GM12891 (cell line): ENCODE results near the gene ERP29.

Experiments
- POLR2A ChIP-seq: IDR thresholded peaks from 2 replicates; pipeline ENCODE4 v1.6.1; 2011; ENCODE audit warnings: low read depth, low read length, control low read depth
- TAF1 ChIP-seq: IDR thresholded peaks from 2 replicates; pipeline ENCODE4 v1.6.1; 2011; ENCODE audit warnings: low read depth, low read length, control low read depth

DNA sequence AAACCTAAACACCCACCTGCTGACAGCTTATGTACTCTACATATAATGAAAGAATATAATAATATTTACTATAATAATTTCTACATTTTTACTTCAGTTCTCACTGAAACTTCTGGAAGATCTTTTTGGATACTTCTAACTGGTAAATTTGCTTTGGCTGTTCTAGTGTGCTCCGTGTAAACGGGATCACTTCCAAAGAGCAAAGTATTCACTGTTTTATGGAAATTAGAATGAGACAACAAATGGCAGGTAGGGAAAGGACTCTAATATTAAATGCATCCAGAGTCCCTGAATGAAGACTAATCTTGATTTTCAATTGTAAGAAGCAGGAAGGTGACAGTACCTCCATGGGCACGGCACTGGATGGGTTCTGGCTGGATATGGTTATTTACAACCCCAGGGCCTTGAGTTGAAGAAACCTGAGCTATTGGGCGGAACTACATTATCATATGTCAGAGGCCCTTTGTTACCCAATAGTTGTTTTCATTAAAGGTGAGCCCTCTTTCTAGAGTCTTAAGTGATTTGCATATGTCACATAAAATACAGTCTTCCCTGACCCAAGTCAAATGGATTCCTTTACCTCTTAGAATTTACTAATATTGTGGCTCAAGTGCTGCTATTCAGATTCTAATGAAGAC, 10.7 kb downstream of the ERP29 start:
- no peak for TF ChIP-seq POLR2A
- TF ChIP-seq TAF1: no peak
